HT1080 (cell line): ENCODE results near the gene CCL2. TPM values are rescaled to one million over a fixed set of nuclear protein-coding genes. Genes with fewer than 3 reads are reported as not detected.
"Not testable (repeated sequence)": the region's sequence is repeated elsewhere in the genome, so short reads cannot be mapped to it uniquely, and the experiment has no call there.

Experiments
- DNase-seq: peaks from one replicate; pipeline ENCODE4 v3.0.0-alpha.2; 2015; ENCODE audit warnings: low read depth
- polyA plus RNA-seq, 2 experiments: library from polyadenylated mRNA; depleted of rRNA; stranded (reverse); fragments of >200 nt; gene quantifications; 2 replicates each; pipeline ENCODE4 v1.2.3, GENCODE V29; 2015
- total RNA-seq: library from RNA; depleted of rRNA; stranded (reverse); fragments of >200 nt; shearing (Covaris generic); gene quantifications from 2 replicates; pipeline ENCODE4 v1.2.3, GENCODE V29; 2014; rRNA removed

The CCL2 gene
- total RNA-seq = 0.51 TPM in 1 of 2 replicates, not detected in the other
- polyA plus RNA-seq (2015; cell fraction: cytosol; rRNA removed) = 1.6 and 1.7 TPM in 2 replicates
- 0.88 TPM in 1 of 2 replicates, not detected in the other for polyA plus RNA-seq (2015; cell fraction: nucleus; rRNA removed)

DNA sequence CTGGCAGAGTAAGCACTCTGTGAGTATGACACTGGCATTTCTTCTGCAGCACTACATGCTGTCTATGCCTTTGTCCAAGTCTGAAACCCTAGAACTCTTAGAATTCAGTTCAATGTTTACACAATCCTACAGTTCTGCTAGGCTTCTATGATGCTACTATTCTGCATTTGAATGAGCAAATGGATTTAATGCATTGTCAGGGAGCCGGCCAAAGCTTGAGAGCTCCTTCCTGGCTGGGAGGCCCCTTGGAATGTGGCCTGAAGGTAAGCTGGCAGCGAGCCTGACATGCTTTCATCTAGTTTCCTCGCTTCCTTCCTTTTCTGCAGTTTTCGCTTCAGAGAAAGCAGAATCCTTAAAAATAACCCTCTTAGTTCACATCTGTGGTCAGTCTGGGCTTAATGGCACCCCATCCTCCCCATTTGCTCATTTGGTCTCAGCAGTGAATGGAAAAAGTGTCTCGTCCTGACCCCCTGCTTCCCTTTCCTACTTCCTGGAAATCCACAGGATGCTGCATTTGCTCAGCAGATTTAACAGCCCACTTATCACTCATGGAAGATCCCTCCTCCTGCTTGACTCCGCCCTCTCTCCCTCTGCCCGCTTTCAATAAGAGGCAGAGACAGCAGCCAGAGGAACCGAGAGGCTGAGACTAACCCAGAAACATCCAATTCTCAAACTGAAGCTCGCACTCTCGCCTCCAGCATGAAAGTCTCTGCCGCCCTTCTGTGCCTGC, at the start of gene CCL2:
TSS of gene CCL2 (plus strand) at position 635 of the 730 bp plus-strand sequence. CDS start at position 700, 65 bp downstream.
- peak; percentile 18 for DNase-seq

DNA sequence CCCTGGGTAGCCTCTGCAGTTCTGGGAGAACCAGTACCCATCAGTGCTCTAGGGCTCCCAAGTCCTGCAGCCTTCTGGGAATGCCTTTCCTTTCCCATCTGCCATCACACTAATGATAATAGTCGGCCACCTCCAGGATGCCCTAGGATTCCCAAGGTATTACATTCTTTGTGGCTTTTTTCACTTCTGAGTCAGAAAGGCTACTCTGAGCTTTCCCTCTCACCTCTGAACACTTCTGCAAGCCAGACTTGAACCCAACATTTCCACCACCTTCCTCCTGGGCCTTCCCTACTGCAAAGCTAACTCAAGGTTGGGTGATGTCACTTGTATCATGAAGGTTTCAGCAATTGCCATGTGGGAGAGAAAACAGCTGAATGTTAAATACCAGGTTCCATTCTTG, 49.7 kb upstream of the CCL2 start:
- no peak for DNase-seq

- no peak for DNase-seq
These were observed 48.5 kb upstream of the CCL2 start for GRCh38 chr17:34206569-34206968.

DNA sequence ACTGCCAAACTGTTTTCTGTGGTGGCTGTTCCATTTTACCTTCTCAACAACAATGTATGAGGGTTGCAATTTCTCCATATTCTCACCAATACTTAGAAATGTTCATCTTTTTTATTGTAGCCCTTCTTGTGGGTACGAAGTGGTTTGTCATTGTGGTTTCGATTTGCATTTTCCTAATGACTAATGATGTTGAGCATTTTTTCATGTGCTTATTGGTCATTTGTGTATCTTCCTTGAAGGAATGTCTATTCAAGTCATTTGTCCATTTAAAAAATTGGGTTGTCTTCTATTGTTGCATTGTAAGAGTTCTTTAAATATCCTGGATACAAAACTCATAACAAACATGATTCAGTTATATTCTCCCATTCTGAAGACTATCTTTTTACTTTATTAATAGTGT, 47.5 kb upstream of the CCL2 start:
- no peak for DNase-seq

DNA sequence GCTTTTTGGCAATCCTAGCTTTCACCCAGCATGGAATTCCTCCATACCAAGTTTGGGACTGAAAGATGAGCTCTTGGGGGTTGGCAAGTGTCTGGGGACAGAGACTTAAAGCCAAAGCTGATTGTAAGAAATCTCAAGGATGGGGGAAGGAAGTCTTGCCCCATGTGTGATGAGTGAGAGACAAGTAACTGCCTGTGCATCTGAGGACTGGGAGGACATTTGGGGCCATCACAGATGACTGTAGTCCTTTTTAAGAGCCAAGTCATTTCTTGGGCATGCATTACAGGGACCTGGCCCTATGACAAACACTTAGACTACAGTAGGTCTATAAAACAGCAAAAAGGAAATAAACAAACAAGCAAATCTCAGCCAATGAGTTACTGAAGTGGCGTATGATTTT, 36.3 kb upstream of the CCL2 start:
- DNase-seq = no peak

DNA sequence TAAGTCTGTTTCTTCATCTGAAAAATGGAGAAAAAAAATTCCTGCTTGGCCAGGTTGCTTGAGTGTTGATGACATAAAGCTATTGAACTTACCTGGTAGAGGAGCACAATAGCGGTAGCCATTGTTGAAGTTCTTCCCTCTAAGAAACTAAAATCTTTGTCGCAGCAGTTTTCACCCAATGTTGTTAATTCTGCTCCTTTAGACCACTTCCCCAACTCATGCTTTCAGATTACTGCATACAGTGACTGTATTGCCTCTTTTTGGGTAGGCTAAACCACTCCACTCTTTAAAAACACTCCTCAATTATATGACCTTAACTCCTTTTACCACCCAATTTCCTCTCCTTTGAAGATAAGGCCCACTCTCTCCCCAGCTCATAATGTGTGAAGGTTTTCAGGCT, 35.7 kb upstream of the CCL2 start:
- no peak for DNase-seq

GRCh38 chr17:34220045-34220751, 34.9 kb upstream of the CCL2 start:
- no peak for DNase-seq

DNA sequence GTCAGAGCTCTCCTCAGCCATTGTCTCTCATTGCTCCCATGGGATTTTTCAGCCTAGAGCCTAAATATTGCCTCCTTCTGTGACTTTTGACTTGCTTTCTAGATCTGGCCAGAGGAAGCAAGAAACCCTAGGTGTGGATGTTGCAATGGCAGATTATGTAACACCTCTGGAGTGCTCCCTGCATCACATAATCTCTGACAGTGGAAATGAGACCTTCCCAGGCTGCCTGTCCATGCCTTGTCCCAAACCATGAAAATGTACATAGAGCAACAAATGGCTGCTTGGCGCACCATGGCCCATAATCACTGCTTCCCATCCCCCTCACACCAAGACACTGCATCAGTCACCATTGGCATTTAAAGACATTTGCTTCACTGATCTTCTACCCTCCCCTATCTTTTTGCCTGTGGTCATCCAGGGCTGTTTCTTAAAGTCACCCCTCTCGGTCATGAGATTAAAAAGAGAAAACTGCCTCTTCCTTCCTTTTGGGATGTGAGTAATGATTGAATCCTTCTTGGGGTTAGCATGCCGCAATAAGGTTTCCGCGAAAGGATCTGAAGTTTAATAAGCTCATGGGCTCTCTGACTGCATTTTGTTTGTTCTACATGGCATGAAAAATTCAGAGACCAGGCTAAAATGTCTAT, 34.2 kb upstream of the CCL2 start:
- DNase-seq = no peak

DNA sequence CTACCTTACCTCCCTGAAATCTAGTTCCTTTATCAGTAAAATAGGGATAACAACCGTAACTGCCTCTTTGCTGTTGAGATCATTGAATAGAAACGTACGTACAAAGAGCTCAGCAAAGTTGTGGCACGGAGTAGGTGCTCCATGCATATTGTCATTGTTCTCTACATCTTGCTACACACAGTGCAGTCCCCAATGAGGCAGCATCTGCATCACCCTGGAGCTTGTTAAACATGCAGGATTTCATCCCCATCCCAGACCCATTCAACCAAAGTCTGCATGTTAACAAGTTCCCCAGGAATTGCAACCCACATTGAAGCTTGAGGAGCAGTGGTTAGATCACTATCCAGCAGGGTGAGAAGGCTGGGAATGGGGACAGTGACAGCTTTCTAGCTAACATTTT, 33.7 kb upstream of the CCL2 start:
- DNase-seq = no peak

DNA sequence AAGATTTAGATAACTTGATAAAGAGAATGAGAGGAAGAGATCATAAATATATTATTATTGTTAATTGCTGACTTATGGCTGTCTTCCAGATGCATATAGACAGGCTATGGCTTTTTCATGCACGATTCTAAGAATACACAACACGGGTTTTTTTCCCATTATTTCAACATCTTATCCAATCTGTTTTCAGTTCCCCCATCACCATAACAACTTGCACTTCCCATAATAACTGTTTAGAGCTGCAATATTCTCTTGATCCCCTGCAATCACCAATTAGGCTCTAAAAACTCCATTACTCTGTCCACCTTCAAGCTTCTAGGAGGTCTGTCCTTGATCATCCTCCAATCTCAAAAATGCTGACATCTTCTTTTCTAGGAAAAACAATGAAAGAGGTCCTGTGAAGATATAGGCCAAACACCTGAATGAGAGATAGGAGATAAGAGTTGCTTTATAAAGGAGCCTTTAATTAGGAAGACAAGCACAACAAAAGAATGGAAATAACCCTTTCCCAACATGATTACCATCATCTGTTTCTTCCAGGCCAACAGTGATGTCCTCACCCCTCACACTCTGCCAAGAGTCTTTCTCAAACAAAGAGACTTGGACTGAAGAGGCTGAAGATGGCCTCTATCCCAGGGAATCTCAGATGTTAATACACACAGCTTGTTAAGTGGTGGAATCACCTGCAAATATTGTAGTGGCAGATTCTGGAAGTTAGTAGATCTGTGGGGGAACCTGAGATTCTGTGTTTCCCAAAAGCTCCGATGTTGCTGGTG, 32.2 kb upstream of the CCL2 start:
- no peak for DNase-seq

GRCh38 chr17:34225046-34225445, 30.0 kb upstream of the CCL2 start:
- DNase-seq = no peak

DNA sequence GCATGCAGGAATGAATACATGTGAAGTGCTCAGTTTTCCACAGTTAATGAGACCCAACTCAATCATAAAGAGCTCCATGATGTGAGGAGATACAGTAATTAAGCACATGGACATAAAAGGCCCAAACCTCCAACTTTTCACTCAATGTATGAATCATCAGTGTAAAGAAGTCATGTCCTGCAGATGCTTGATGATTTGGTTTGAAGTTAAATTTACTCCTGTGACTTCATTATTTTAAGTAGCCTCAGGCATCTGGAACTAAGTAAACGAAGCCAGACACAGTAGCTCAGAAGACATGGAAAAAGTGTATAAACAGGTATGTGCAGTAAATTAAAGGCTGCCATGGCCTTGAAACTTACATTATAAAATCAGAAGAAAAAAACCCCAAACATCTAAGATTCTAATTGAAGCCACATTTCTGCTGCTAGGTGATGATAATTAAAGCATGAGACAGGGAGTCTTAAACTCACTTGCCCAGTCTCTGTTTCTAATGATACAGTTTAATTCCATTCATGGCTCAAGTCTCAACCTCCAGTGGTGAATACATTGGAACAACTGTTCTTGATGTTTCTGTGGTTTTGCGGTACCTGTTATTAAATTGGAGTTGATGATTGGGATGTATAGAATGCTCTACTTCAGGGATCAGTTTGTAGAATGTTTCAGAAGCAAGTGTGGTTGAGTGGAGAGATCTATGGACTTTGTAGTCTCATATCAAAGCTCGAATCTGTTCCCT, 28.9 kb upstream of the CCL2 start:
- DNase-seq = no peak

- DNase-seq = no peak
These were observed 28.4 kb upstream of the CCL2 start for GRCh38 chr17:34226744-34227034.

GRCh38 chr17:34227293-34227692, 27.8 kb upstream of the CCL2 start:
- DNase-seq = not testable (repeated sequence)

- DNase-seq = no peak
These were observed 27.4 kb upstream of the CCL2 start for GRCh38 chr17:34227707-34228106.

GRCh38 chr17:34228781-34229180, 26.3 kb upstream of the CCL2 start:
- no peak for DNase-seq

DNA sequence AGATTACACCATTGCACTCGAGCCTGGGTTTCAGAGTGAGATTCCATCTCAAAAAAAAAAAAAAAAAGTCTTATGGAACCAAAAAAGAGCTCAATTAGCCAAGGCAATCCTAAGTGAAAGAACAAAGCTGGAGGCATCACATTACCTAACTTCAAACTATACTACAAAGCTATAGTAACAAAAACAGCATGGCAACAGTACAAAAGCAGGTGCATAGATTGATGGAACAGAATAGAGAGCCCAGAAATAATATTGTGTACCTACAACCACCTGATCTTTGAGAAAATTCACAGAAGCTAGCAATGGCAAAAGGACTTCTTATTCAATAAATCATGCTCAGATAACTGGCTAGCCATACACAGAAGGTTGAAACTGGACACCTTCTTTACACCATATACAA, 24.7 kb upstream of the CCL2 start:
- DNase-seq = no peak

- no peak for DNase-seq
These were observed 20.5 kb upstream of the CCL2 start for GRCh38 chr17:34234616-34235015.

DNA sequence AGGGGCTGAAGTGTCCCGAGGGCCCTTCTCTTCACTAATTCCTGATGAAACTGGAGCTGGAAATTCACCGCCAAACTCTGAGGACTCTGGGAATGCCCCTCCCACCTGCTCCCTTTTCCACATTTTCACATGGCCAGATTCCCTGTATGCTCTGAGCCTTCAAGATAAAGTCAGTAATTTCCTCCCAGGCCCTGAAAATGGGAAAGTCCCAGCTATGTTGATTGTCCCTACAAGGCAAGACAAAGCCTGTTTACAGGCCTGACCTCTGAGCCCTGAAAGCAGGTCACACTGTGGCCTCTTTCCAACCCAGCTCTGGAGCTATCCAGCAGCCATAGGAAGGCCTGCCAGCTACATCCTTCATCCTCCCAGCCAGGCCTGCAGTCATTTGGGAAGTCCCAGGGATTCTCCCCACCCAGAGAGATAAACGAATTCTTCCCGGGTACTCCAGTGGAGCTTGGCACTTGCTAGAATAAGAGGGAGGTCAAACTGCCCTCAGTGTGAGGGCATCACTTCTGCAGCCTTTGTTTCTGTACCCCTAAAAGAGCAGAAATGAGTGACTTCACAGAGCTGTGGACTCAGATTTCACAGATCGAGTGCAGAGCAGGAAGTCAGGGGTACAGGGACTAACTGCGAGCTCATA, 19.6 kb upstream of the CCL2 start:
- no peak for DNase-seq

DNA sequence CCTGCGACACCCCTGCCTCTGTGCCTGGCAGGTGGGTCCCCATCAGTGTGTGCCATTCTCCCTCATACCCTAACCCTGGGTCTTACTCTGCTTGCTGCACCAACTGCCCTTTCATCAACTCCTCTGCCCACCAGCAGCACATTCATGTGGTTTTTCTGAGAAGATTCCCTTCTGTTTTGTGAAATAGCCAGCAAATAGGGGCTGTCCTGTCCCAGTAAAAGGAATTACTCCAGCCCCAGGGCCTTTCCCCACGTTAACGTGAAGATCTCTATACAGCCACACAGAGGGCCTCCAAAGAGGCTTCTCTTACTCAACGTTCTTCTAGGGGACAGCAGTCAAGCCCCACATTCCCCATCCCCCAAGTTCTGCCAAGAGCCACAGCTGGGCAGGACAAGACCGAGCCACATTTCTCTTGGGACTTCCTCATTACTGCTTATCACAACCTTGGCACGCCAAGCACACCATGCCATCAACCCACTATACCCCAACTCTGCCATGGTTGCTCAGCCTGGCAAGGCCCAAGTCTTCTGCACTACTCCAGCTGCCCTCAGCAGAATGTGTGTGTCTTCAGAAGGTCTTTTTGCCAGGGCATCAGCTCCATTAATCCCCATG, 18.7 kb upstream of the CCL2 start:
- no peak for DNase-seq
